SK-N-MC (cell line): ENCODE data around the gene PLS1.

ENCODE experiments used
- DNase-seq: peaks from one replicate; pipeline ENCODE4 v3.0.0-alpha.2; 2011; ENCODE audit warnings: low read depth, low spot score
- H3K27ac ChIP-seq: fragments of 200-600 bp; sonication (generic); 2 replicates; pipeline ENCODE4 v1.5.1; 2016; ENCODE audit warnings: mixed run types
- H3K36me3 ChIP-seq: fragments of 200-600 bp; sonication (generic); 2 replicates; pipeline ENCODE4 v1.6.1; 2017; ENCODE audit warnings: antibody characterized with exemption, low read length, mixed read lengths; ENCODE audit not compliant: insufficient read depth
- H3K4me3 ChIP-seq: fragments of 200-600 bp; sonication (generic); 2 replicates; pipeline ENCODE4 v1.5.1; 2016
- H3K9ac ChIP-seq: fragments of 200-600 bp; sonication (generic); 2 replicates; pipeline ENCODE4 v1.8.0; 2017; ENCODE audit warnings: mixed run types, mixed read lengths; ENCODE audit not compliant: insufficient read length
- H3K9me3 ChIP-seq: fragments of 200-600 bp; sonication (generic); 2 replicates; pipeline ENCODE4 v1.6.1; 2017; ENCODE audit warnings: low read depth, mild to moderate bottlenecking, antibody characterized with exemption, low read length, moderate library complexity, mixed read lengths
- EZH2 ChIP-seq: fragments of 200-600 bp; sonication (generic); IDR thresholded peaks from one replicate; pipeline ENCODE4 v1.6.1; 2017; ENCODE audit warnings: antibody characterized with exemption
- FOXP2 ChIP-seq: optimal IDR thresholded peaks from 2 replicates; pipeline ENCODE3; 2011; ENCODE audit warnings: mild to moderate bottlenecking, moderate library complexity; ENCODE audit not compliant: insufficient read depth; ENCODE audit errors: extremely low read length, control extremely low read depth
- POLR2AphosphoS5 ChIP-seq: IDR thresholded peaks from 2 replicates; pipeline ENCODE4 v1.6.1; 2012; ENCODE audit warnings: mild to moderate bottlenecking, low read depth, low read length, borderline replicate concordance

PLS1 gene

DNA sequence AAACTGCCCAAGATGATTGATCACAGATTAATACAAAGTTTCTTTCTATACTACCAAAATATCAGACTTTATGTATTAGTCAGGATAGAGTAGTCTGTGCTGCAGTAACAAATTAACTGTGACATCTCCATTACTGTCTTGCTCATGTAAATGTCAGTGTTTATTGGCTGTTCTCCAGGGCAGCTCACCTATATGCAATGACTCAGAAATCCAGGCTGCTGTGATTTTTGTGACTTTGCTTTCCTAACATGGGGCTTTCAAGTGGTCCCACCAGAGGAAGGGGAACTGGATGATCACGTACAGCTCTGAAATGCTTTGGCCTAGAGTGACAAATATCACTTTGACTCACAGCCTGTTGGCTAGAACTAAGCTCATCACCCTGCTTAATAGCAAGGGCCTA lies 12.9 kb downstream of the PLS1 start:
- H3K9me3 ChIP-seq = no peaks in the 10 kb centered on the region
- H3K36me3 ChIP-seq = no peaks in the 10 kb centered on the region
- no peak for DNase-seq
- H3K9ac ChIP-seq = no peak overlapping the region
- no peak overlapping the region for H3K4me3 ChIP-seq
- 0 out of 2 replicates have a peak overlapping the region, but pooled peaks have one; percentile 45 for H3K27ac ChIP-seq
- no peak for TF ChIP-seq EZH2
- no peak for TF ChIP-seq POLR2AphosphoS5
- TF ChIP-seq FOXP2 = no peak

DNA sequence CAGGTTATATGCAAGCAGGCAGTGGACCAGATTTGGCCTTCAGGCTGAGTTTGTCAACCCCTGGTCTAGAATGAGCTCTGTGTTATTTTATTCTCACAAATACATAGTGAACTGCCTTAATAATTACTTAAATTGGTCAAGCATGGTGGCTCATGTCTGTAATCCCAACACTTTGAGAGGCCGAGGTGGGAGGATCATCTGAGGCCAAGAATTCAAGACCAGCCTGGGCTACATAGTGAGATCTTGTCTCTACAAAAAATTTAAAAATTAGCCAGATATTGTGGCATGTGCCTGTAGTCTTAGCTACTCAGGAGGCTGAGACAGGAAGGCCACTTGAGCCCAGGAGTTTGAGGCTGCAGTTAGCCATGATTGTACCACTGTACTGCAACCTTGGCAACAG lies 15.0 kb downstream of the PLS1 start:
- Histone ChIP-seq H3K9me3 (no peaks in the 10 kb centered on the region), H3K27ac (no peak overlapping the region), H3K4me3 (no peak overlapping the region), H3K9ac (no peak overlapping the region), H3K36me3 (no peaks in the 10 kb centered on the region)
- no peak for DNase-seq
- TF ChIP-seq FOXP2 (no peak), POLR2AphosphoS5 (no peak), EZH2 (no peak)

GRCh38 chr3:142613491-142613890 lies 17.3 kb downstream of the PLS1 start:
- TF ChIP-seq FOXP2 (no peak), EZH2 (no peak), POLR2AphosphoS5 (no peak)
- Histone ChIP-seq H3K4me3 (no peak overlapping the region), H3K9ac (no peak overlapping the region), H3K36me3 (no peaks in the 10 kb centered on the region), H3K27ac (no peak overlapping the region), H3K9me3 (no peaks in the 10 kb centered on the region)
- DNase-seq = no peak

DNA sequence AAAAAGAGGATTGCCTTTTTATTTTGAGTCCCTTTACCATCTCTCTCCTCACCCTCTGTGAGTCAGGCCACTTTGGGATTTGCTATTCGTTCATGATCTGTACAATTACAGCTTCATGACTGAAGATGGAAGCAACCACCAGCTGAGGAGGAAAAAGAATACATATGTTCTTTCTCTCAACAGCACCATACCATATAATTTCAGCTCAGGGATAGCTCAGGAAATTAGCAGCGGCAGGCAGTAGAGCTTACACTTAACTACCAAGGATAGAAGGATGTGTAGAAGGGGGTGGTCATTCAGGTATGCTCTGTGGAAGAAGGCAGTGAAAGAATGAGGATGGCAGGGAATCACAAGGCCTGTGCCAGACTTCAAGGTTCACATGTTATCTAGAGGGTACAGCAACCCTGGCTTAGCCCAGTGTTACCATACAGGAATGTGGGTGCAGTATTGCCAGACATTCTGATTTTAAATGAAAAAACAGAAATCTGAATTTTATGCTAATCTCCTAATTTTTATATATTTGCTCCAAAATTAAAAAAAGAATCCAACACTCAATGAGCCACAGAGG lies 17.9 kb downstream of the PLS1 start:
- no peak overlapping the region for H3K27ac ChIP-seq
- H3K9me3 ChIP-seq = no peaks in the 10 kb centered on the region
- TF ChIP-seq EZH2 (no peak), POLR2AphosphoS5 (no peak), FOXP2 (no peak)

DNA sequence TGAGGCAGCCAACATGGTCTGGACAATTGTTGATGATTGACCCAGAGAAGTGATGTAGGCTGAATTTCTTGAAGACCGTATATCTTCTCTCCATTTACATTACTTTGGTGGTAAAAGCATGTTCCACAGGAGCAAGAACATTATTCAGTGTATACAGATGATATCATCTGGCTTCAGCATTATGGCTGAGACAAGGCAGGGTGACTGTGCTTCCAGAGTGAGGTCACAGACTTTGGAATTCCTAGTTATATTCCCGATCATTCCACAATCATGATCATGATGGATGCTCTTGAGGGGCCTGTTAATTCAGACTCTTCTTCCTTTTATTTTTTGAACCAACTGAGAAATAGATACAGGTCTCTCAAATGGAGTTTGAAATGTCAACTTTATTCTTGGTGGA lies 19.0 kb downstream of the PLS1 start:
- Histone ChIP-seq H3K9me3 (no peaks in the 10 kb centered on the region), H3K4me3 (no peak overlapping the region), H3K36me3 (no peaks in the 10 kb centered on the region), H3K27ac (no peak overlapping the region), H3K9ac (no peak overlapping the region)
- DNase-seq = no peak
- TF ChIP-seq FOXP2 (no peak), POLR2AphosphoS5 (no peak), EZH2 (no peak)

More for the DNA sequence above, 17.9 kb downstream of the PLS1 start:
- H3K36me3 ChIP-seq = no peaks in the 10 kb centered on the region
- no peak overlapping the region for H3K4me3 ChIP-seq
- DNase-seq = no peak
- H3K9ac ChIP-seq = no peak overlapping the region

DNA sequence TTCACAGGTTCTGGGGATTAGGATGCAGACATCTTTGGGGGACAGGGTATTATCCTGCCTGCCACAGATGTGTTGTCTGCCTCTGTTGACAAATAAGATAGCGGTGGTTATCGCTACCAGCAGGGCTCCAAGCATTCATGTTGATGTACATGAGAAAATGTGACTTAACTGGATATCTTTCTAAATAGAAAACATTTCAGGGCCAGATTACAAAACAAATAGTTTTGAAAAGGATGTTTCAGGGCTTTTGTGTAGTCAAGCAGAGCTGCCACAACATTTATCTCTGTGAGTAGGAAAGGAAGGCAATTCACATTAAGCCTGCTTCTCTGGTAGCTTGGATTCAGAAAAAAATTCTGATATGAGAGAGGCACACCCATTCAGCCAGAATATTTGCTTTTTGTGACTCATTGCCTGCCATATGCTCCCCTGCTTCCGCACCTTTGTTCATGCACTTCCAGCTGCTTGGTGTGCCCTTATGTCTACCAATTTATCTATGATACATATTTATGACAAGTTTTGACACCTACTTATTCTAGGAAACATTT lies 22.8 kb downstream of the PLS1 start:
- no peak overlapping the region for H3K27ac ChIP-seq
- DNase-seq = no peak
- H3K36me3 ChIP-seq = no peaks in the 10 kb centered on the region
- H3K9me3 ChIP-seq = no peaks in the 10 kb centered on the region
- H3K9ac ChIP-seq = no peak overlapping the region
- no peak overlapping the region for H3K4me3 ChIP-seq
- TF ChIP-seq EZH2 (no peak), FOXP2 (no peak), POLR2AphosphoS5 (no peak)

GRCh38 chr3:142622405-142622804 lies 26.2 kb downstream of the PLS1 start:
- Histone ChIP-seq H3K36me3 (no peaks in the 10 kb centered on the region), H3K27ac (no peak overlapping the region), H3K9ac (no peak overlapping the region), H3K9me3 (no peaks in the 10 kb centered on the region), H3K4me3 (no peak overlapping the region)
- DNase-seq = no peak
- TF ChIP-seq POLR2AphosphoS5 (no peak), FOXP2 (no peak), EZH2 (no peak)

DNA sequence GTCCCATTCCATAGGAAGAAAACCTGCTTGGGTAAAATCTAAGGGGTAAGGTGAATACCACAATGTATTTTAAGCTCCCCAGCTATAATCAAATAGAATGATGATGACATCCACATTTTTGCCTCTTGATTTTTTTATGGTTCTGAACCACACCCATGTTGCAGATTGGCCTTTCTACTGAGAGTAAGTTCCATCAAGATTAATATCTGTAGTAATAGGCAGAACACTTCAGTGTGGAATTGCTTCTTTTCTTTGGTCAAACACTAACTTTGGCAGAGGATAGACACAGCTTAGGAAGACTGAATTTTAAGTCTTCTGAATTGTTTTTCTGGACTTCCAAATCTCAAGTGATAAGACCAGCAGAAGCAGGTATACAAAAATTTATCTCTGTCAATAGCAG lies 27.0 kb downstream of the PLS1 start:
- no peaks in the 10 kb centered on the region for H3K36me3 ChIP-seq
- H3K9ac ChIP-seq = no peak overlapping the region
- DNase-seq = no peak
- H3K4me3 ChIP-seq = no peak overlapping the region
- H3K27ac ChIP-seq = no peak overlapping the region
- TF ChIP-seq FOXP2 (no peak), EZH2 (no peak), POLR2AphosphoS5 (no peak)
- no peaks in the 10 kb centered on the region for H3K9me3 ChIP-seq

DNA sequence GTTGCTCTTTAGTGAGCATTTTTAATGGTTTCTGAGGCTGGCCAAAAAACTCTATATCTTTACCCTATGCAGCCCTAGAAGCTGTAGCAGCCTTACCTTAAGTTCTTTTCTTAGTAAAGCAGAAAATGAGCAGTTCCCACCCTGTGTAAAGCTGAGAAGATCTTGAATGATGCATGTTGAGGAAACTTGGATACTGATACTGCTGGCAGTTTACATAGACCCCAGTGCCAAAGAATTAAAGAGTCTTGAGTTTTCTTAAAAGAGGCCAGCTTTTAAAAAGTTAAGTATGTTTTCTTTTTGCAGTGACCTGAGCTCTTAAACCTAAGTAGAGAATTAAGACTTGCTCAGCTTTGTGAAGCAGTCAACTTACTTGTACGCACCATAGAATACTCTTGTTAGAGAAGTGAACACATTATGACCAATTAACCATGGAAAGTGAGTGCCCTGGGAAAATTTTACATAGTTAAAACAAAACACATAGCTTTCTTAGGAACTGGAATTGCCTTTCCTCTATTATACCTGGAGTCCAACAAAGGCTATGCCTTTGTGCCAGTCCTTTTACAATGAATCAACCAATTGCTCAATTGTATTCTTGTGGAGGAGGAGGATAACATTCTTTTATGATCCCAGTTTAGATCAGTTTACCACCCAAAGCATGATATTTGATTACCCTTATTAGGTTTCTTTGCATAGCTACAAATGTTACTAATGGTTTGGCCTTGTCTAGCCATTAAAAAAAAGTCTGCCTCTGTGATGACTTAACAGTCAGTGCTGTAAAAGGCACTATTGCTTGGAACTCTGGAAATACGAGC lies 28.4 kb downstream of the PLS1 start:
- DNase-seq = no peak
- TF ChIP-seq POLR2AphosphoS5 = no peak
- Histone ChIP-seq H3K4me3 (no peak overlapping the region), H3K27ac (no peak overlapping the region), H3K9me3 (no peaks in the 10 kb centered on the region), H3K9ac (no peak overlapping the region), H3K36me3 (no peaks in the 10 kb centered on the region)
